Uterus (tissue), 4 donors: ENCODE results near the gene CDH16. TPM values are rescaled to one million over a fixed set of nuclear protein-coding genes. Genes with fewer than 3 reads are reported as not detected.

ENCODE experiments used
- DNase-seq, 2 donors: peaks; one replicate each; pipeline ENCODE4 v3.0.0-alpha.2; 2019 to 2020
- H3K27ac ChIP-seq, 2 donors: fragments of 200-600 bp; sonication (generic); 1 replicate in 1 of 2; 2 replicates in 1 of 2; pipeline ENCODE4 v1.5.1; 2016 to 2018
- H3K27me3 ChIP-seq, 2 donors: fragments of 200-600 bp; sonication (generic); one replicate each; pipeline ENCODE4 v1.5.1; 2018 to 2019; ENCODE audit warnings: control low read depth in 1 of 2
- H3K36me3 ChIP-seq, 2 donors: fragments of 200-600 bp; sonication (generic); one replicate each; pipeline ENCODE4 v1.5.1; 2019; ENCODE audit warnings: control low read depth in 1 of 2
- H3K4me1 ChIP-seq, 2 donors: fragments of 200-600 bp; sonication (generic); one replicate each; pipeline ENCODE4 v1.5.1; 2018 to 2019; ENCODE audit warnings: control low read depth in 1 of 2
- H3K4me3 ChIP-seq, 2 donors: fragments of 200-600 bp; sonication (generic); 1 replicate in 1 of 2; 2 replicates in 1 of 2; pipeline ENCODE4 v1.5.1; 2018 to 2019; ENCODE audit warnings: mild to moderate bottlenecking in 1 of 2
- H3K9me3 ChIP-seq, 2 donors: fragments of 200-600 bp; sonication (generic); one replicate each; pipeline ENCODE4 v1.5.1; 2019; ENCODE audit warnings: control low read depth in 1 of 2
- CTCF ChIP-seq, 4 experiments: fragments of 200-600 bp in 2 of 4; fragments of 450-650 bp in 2 of 4; sonication (generic) in 2 of 4; IDR thresholded peaks; one replicate each; pipeline ENCODE4 v1.5.1; 2016 to 2019; ENCODE audit warnings: antibody characterized with exemption in 4 of 4, mild to moderate bottlenecking in 2 of 4, moderate library complexity in 1 of 4
- POLR2A ChIP-seq, 2 donors: fragments of 450-650 bp; IDR thresholded peaks; one replicate each; pipeline ENCODE4 v1.6.1; 2016; ENCODE audit warnings: antibody characterized with exemption in 2 of 2, mild to moderate bottlenecking in 1 of 2, moderate library complexity in 1 of 2
- intact Hi-C: fragments of 100-400 bp; cut with DNase I; formaldehyde crosslinking; loops from one replicate; pipeline ENCODE4 v1.15.1; 2023; ENCODE audit warnings: low total_unique reads
- total RNA-seq, 4 donors: library from RNA; depleted of rRNA in 3 of 4; stranded (reverse); fragments of >200 nt in 3 of 4; gene quantifications; one replicate each; pipeline versions ENCODE4 v1.1.0 to v1.2.4, GENCODE V29; 2014 to 2023
- donor health status: DM: yes; HTN: yes; CAD: no.

CDH16 gene
- total RNA-seq, 4 donors from 2014 or later: 12.6 TPM; not detected in 3

- no peak for DNase-seq
- H3K4me1 ChIP-seq: peaks cover 0 to 5% of the 10 kb centered on the region in 2 donors
- no peak overlapping the region for H3K4me3 ChIP-seq
- intact Hi-C loops: no loop called here
- TF ChIP-seq CTCF (IDR thresholded peaks at IDR 0.05): no peak
- TF ChIP-seq POLR2A (IDR thresholded peaks at IDR 0.05): no peak
- no peaks in the 10 kb centered on the region for H3K27me3 ChIP-seq
- no peaks in the 10 kb centered on the region for H3K9me3 ChIP-seq
- no peaks in the 10 kb centered on the region for H3K36me3 ChIP-seq
- H3K27ac ChIP-seq: no peak overlapping the region
Observed at GRCh38 chr16:66882702-66883101, 36.0 kb downstream of the CDH16 start.

- Histone ChIP-seq H3K4me3 (no peak overlapping the region), H3K9me3 (no peaks in the 10 kb centered on the region), H3K27ac (no peak overlapping the region), H3K27me3 (no peaks in the 10 kb centered on the region), H3K4me1 (peaks cover 0 to 5% of the 10 kb centered on the region in 2 donors), H3K36me3 (no peaks in the 10 kb centered on the region)
- intact Hi-C loops: no loop called here
- peak in 1 of 2 donors; percentile 13 for DNase-seq
- no peak for TF ChIP-seq POLR2A (IDR thresholded peaks at IDR 0.05)
- TF ChIP-seq CTCF (IDR thresholded peaks at IDR 0.05): no peak
Observed at GRCh38 chr16:66881964-66882508, 36.6 kb downstream of the CDH16 start.

GRCh38 chr16:66881560-66881959, 37.1 kb downstream of the CDH16 start:
- peak overlapping the region in 1 of 2 donors; percentile 59 for H3K4me3 ChIP-seq

GRCh38 chr16:66881014-66881417, 37.7 kb downstream of the CDH16 start:
- intact Hi-C loops: no loop called here
- peak overlapping the region; percentile 70 to 78 for H3K27ac ChIP-seq
- TF ChIP-seq POLR2A (IDR thresholded peaks at IDR 0.05) (no peak), CTCF (IDR thresholded peaks at IDR 0.05) (no peak)
- DNase-seq: no peak
- H3K4me3 ChIP-seq: peak overlapping the region; percentile 55 to 59
- peaks cover 0 to 5% of the 10 kb centered on the region in 2 donors for H3K4me1 ChIP-seq
- no peaks in the 10 kb centered on the region for H3K9me3 ChIP-seq
- no peaks in the 10 kb centered on the region for H3K27me3 ChIP-seq
- no peaks in the 10 kb centered on the region for H3K36me3 ChIP-seq

More at GRCh38 chr16:66881560-66881959, 37.1 kb downstream of the CDH16 start:
- TF ChIP-seq CTCF (IDR thresholded peaks at IDR 0.05) (no peak), POLR2A (IDR thresholded peaks at IDR 0.05) (no peak)
- H3K27me3 ChIP-seq: no peaks in the 10 kb centered on the region
- peak overlapping the region in 1 of 2 donors; percentile 78 for H3K27ac ChIP-seq
- intact Hi-C loops: no loop called here
- peak in 1 of 2 donors; percentile 14 for DNase-seq
- H3K9me3 ChIP-seq: no peaks in the 10 kb centered on the region
- H3K36me3 ChIP-seq: no peaks in the 10 kb centered on the region
- peaks cover 0 to 5% of the 10 kb centered on the region in 2 donors for H3K4me1 ChIP-seq

GRCh38 chr16:66880288-66881013, 38.2 kb downstream of the CDH16 start, which contains the start of gene PDP2:
TSS of gene PDP2 (plus strand) at chr16:66880515. CDS start at chr16:66884285, 3,770 bp downstream.
- DNase-seq: peak; percentile 91 to 96
- Histone ChIP-seq H3K36me3 (no peaks in the 10 kb centered on the region), H3K4me3 (peak within 1 kb of the TSS; percentile 55 to 59), H3K9me3 (no peaks in the 10 kb centered on the region), H3K27ac (peak within 1 kb of the TSS; percentile 70 to 78), H3K27me3 (no peaks in the 10 kb centered on the region), H3K4me1 (peaks cover 0 to 5% of the 10 kb centered on the region in 2 donors)
- TF ChIP-seq POLR2A (IDR thresholded peaks at IDR 0.05): peak; percentile 27 to 77
- TF ChIP-seq CTCF (IDR thresholded peaks at IDR 0.05): no peak
- intact Hi-C loops: no loop called here
